ENCODE data around the gene ABR.

Gene ABR

DNA sequence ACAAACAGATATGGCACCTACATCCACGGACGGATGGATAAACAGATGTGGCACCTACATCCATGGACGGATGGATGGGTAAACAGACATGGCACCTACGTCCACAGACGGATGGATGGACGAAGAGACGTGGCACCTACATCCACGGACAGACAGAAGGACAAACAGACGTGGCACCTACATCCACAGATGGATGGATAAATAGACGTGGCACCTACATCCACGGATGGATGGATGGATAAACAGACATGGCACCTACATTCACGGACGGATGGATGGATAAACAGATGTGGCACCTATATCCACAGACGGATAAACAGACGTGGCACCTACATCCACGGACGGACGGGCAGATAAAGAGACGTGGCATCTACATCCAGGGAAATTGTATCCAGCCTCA, 137.3 kb downstream of the ABR start:
- DNase-seq: no peak

DNA sequence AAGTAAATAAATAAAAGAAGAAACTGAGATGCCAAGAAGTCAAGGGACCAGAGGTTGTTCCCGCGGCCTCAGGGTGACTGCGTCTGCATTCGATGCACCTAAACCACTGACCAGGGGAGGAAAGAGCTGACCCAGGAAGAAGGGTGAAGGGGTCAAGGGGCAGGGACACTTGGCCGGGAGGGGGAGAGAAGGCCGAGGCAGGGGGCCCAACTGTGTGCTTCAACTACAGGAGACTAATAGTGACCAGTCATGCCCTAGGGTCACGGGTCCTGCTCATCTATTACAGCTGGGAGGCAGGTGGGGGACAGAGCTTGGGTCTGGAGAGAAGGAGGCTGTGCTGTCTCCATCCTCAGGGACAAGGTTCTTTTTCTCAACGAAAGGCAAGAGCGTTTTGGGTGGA, 138.0 kb downstream of the ABR start:
- no peak for DNase-seq

DNA sequence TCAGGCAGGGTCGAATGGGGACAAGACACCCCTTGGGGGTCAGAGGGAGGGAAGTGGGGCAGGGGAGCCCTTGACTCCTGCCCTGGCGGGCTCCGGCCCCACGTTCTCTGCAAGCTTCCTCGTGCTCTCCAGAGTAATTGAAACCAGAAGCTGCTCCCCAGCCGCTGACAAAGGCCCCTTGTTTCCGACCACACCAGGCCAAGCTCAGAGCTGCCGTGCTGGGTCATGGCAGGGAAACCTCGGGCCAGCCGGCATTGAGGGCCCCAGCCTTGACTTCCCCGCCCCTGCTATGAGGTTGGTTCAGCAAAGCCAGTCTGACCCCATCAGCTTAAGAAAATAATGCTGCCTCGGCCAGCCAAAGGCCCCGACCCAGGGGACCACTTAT, 139.6 kb downstream of the ABR start:
- DNase-seq: no peak

DNA sequence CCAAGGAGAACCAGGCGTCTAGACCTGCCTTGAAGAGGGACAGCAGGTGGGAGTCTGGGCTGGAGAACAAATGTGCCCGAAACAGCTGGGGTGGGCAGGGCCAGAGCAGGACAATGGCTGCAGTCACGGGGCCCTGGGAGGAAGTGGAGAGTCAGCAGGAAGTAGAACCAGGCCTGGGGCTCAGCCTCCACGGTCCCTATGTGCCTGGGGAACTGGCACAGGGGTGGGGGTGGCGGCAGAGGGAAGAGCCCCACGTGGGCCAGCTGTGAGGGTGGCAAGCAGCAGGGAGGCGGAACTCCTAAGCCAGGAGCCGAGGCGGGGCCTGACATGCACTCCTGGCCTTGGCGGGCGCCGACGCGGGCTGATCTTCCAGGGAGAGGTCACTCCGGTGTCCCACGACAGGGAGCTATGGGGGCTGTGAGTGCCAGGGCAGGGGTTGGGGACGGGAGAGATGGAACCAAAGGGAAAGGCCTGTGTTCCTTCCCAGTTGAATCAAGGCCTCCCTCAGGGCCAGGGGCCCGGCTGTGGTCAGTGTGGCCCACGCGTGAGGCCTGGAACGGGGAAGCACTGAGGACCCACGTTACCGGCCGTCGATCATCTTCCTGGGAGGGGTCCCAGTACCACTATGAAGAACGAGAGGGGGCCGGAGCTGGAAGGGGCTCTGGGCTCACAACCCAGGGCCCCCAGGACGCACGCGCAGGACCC, 140.1 kb downstream of the ABR start:
- DNase-seq: no peak

DNA sequence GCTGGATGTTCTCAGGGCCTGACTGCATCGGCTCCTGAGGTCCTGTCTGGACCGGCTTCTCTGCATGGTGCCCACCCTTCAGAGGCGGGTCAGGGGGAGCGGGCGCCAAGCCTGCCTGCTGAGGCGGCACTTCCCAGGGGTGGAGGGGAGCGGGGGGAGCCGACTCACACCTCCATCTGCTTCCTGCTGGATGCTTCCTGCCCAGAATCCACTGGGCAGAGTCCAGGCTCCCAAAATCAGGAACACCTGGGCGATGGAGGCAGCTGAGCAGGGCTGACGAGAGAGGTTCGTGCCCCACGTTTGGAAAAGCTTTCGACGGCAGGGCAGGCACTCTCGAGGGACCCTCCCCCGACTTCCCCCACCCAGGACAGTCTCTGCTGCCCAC, 140.7 kb downstream of the ABR start:
- DNase-seq: no peak

DNA sequence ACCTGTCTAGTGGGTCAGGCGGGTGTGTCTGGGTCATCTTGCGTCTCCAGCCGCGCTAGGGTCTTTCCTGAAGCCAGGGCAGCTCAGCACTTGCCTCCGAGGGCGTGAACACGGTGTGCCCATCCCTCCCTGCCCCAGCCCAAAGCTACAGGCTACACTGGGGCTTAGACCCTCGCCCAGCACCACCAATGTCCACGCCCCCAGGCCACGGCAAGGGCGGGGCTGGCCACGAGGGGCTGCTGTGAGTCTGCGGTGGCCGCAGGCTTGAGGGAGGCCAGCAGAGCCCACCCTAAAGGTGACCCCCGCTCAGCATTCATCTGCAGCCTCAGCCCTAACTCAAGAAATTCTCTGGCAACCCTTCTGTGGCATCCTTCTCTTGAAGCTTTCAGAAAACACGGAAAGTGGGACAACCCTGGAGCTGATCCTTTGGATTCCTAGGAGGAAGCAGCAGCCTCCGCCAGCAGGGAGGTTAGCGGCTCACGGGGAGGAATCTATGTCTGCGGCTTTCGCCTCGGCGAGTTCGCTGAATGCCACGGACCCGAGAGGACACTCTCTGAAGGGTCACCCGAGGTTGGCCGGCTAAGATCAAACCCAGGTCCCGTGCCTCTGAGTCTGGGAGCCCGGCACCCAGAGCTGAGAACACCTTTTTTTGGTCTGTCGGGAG, 141.2 kb downstream of the ABR start:
- DNase-seq: no peak

DNA sequence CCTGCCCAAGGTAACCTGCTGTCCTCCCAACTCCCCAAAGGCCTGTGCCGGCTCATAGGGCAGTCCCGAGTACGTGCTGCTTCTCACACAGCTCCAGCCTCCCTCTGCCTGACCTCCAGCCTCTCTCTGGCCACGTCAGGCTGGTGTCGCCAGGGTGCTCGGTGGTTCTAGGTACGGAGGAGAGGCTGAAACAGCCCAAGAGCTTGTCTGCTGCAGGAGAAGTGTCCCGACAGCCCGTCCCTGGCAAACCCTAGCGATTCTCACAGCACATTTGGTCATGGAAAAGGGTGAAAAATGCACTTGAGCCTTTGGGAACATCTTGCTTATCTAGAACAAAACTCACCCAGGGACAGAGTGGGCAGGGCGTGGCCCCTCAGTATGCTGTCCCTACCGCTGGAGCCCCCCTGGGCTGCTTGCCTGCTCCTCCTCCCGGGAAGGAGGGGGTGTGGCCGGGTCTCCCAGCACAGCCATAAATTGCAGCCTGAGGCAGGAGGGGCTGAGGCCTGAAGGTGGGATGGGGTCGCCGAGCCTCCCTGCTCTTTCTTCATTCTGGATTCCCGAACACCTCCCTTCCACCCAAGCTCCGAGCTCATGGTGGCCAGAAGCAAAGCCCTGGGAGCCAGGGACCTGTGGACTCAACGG, 142.4 kb downstream of the ABR start:
- DNase-seq: no peak

DNA sequence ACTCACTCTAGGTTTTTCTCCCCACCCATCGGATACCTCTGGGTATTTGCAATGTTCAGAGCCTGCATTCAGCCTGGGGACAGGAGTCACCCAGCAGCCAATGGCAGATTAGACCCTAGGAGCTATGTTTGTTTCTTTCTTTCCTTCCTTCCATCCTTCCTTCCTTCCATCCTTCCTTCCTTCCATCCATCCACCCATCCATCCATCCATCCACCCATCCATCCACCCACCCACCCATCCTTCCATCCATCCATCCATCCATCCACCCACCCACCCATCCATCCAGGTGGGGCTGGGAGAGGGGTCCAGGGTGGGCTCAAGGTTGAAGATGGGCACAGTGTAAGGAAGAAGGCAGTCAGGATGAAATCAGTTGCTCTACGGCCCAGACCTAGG, 142.9 kb downstream of the ABR start:
- DNase-seq: no peak

DNA sequence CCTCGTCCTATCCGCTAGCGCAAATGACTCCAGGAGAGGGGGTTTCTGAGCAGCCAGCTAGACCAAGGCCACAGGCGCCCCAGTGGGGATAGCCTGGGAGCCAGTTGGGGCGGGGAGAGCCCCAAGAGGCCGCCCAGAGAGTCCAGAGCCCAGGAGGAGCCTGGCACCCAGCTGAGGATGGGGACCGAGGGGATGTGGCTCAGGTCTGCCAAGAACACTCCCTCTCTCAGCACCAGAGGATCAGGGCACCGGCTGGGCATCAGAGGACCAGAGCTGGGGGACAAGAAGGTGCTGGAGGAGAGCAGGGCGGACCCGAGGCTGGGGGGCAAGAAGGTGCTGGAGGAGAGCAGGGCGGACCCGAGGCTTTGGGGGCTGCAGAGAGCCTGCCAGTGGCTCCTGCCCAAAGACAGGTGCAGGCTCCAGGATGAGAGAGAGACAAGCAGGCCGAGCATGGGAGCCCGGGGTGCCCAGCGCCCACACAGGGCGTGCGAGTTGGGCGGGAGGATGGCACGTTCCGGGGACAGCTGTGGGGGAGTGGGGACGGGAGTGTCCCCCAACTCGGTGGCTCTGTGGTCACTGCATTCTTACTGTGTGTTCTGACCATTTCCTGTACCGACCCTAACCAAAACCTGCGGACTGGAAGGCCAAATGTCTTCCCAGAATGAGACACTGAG, 143.5 kb downstream of the ABR start:
- DNase-seq: no peak

DNA sequence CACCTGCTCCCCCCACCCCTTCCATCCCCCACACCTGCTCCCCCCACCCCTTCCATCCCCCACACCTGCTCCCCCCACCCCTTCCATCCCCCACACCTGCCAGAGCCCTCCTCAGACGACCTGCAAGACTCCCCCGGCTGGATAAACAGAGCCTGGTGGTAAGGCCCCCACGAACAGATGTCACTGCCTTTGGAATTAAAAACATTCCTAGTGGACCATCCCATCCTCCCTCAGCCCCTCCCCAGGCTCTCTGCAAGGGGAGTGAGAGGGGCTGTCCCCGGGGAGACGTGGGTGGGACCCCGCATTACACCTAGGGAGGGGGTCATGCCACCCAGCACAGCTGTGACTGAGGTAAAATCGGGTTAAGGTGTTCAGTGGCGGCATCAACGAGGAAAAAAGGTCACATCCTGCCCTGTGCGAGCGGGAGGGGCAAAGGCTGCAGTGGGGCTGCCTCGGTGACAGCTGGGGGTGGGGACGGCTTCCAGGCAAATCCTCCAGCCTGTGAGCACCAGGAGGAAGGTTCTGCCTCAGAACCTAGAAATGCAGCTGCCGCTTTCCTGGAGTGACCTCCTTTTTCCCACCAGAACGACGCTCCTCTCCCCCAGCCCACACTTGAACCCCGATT, 144.1 kb downstream of the ABR start:
- no peak for DNase-seq

DNA sequence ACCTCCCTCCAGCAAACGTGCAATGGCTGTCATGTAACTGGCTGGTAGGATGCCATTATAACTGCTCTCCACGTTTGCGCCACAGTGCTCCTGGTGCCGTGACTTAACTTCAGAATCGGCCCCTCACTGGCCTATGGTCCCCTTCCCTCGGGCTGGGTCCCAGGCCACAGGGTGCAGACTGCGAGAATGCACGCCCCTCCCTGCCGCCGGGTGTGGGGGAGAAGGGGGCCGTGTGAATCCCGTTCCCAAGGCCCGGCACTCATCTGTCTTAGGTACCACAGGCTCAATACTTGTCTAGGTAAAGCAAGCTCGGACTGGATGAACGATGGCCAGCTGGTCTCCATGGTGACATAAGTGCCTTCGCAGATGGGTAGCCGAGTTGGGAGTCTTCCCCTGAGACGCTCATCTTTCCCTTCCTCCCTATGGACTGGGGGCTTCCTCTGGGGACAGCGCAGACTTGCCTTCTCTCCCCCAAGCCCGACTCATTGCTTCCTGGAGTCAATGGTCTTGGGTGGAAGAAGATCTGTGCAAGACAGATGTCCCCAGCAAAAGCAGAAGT, 145.1 kb downstream of the ABR start:
- no peak for DNase-seq

DNA sequence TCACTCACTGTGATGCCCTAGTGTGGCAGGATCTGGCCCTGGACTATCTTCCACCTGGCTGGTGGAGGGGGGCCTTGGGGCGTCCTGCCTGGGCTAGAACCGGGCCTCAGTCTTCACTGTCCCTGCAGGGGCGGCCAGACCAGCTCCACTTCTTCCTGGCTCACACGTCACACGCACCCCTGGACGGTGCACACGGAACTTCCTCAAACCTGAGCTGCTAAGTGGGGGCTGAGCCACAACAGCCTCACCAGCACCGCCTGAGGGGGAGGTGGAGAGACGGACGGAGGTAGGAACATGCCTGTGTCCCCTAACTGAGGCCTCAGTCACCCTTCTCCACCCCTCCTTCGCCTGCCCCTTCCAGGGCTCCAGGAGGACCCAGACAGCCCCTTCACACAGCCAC, 146.3 kb downstream of the ABR start:
- no peak for DNase-seq

DNA sequence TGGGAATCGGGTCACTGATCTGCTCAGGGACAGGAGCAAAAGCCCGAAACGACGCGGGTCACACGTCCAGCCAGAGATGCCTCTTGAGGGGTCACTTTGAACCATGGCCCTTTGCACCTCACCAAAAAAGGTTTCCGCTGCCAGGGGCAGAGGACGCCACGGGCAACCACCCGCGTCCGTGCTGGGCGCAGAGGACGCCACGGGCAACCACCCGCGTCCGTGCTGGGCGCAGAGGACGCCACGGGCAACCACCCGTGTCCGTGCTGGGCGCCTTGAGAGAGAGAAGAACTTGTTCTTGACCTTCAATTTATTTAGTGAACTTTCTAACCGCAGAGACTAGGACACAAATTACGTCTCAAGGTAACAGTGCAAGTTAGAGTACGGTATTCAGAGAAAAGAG, 147.4 kb downstream of the ABR start:
- DNase-seq: no peak

DNA sequence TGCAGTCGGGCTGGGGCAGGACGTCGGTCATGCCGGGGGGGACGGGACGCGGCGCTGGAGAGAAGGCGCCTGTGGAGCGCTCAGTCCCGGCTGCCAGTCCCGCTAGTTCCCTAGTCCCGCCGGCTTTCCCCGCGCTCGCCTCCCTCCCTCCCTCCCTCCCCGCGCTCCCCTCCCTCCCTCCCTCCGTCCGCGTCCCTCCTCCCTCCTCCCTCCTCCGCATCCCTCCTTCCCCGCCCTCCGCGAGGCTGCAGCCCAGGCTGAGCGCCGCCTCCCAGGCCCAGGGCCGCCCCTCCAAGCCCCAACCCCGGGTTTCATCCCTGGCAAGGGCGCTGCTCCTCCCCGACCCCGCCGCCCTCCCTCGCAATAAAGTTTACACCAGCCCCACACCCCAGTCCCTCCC, 148.1 kb downstream of the ABR start:
- no peak for DNase-seq

DNA sequence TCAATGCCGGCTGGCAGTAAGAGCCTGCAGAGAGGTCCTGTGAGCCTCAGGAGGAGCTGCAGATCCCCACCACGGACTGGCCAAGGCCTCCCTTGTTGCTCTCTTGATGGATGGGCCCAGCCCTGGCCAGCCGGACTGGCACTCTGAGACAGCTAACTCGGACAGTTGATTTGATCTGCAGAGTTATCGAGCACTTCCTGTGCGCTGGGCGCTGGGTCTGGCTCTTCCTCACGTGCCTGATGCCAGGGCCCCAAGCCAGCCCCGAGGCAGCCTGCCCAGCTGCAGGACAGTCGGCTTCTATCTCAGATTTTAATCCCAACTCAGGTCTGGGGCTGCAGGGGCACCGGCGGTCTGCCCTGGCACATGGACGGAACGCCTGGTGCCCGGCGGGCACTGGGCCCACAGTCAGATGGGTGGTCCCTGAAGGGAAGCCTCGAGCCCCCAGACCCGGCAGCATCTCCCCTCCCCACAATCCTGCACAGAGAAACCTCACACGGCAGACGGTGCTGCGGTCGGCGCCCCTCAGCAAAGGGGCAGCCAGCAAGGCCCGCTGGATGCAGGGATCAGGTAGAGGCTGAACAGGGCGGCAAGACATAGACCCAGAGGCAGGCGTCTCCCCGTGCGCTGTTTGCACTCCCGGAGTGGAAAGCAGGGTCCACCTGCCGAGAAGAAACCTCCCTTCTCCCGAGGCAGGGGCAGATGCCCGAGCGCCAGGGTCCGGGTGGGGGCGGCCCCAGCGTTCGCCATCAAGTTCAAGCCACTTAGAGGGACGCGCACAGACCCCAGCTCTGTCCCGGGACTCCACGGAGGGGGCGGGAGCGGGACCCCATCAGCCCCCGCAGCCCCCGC, 148.9 kb downstream of the ABR start:
- DNase-seq: no peak

DNA sequence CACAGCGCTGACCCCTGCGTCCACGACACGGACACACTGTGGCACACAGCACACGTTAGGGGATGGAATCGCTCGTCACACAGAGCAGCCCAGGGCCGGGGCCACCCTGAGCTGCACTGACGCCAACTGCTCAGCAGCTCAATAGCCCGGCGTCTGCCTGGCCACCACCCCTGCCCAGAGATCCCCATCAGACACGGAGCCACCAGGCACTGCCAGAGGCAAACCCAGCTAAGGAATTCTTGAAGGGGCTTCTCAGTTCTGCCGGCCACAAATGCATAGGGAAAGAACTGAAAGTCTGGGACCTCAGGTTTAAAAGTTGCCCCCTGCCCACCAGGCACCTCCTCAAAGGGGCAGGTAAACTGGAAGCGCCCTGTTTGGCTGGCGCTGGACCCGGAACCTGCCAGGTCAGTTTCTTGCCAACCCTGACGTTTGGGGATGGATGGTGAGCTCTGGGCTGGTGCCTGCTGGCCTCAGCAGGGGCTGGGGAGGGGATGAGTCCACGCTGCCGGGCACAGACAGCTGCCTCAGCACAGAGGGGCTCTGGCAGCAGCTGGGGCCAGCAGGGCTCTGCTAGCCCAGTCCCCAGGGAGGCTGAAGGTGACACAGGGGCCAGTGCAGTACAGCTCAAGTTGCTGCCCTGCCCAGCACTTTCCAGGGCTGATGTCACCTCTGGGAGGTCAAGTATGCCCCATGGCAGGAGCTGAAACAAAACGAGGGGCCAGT, 149.7 kb downstream of the ABR start:
- no peak for DNase-seq

DNA sequence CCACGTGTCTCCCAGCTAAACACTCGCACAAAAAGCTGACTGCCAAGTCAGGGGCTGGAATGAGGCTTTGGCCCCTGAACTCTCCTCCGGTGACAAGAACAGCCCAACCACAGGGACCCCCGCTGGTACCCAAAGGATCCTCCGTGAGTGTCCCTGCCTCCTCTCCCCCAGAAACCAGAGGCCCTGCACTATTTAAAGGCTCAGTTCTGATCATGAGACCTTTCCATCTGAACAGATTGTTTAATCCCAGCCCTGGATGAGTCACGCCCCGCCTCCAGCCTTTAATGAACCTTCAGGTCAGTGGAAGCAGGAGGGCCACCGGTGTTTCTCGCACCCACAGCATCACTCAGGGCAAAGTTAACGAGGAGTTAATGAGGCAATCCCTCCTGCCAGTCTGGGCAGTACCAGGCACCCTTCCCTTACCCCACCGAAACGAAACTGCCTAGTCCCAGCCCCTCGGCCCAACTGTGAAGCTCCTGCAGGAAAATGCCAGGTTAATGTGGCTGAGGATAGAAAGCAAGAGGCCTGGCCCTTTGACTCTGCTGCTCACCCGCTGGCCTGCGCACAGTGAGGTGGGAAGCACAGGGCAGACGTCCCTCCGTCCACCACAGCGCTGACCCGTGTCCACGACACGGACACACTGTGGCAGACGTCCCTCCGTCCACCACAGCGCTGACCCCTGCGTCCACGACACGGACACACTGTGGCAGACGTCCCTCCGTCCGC, 150.4 kb downstream of the ABR start:
- DNase-seq: no peak

DNA sequence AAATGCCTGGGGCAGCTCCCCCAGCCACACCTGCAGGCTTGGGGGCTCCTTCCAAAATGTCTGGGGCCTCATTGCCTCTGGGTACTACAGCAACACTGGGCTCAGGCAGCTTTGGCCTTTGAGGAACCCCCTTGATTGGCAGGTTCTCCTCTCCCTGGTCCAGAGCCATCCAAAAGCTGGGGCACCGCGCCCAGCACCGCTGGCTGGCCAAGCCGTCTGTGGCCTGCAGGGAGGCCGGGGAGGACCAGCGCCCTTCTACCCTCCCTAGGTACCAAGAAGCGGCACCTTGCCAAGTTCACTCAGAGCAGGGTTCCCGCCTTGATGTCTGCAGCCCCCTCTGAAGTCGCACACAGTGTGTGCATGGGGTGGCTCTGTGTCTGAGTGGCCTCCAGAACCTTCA, 152.7 kb downstream of the ABR start:
- no peak for DNase-seq

DNA sequence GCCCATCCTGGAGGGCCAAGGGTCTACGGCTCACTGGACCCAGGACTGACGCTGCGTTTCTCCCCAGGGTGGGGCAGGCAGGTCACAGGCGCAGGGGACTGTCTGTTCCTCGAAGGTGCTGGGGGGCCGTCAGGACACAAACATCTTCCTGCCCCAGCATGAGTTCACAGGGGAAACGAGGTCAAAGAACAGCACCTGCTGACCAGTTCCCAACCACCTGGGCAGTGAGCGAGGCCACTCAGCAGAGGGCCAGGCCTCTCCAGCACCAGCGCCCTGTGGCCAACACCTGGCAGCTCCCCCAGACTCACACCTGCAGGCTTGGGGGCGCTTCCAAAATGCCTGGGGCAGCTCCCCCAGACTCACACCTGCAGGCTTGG, 153.2 kb downstream of the ABR start:
- DNase-seq: no peak

DNA sequence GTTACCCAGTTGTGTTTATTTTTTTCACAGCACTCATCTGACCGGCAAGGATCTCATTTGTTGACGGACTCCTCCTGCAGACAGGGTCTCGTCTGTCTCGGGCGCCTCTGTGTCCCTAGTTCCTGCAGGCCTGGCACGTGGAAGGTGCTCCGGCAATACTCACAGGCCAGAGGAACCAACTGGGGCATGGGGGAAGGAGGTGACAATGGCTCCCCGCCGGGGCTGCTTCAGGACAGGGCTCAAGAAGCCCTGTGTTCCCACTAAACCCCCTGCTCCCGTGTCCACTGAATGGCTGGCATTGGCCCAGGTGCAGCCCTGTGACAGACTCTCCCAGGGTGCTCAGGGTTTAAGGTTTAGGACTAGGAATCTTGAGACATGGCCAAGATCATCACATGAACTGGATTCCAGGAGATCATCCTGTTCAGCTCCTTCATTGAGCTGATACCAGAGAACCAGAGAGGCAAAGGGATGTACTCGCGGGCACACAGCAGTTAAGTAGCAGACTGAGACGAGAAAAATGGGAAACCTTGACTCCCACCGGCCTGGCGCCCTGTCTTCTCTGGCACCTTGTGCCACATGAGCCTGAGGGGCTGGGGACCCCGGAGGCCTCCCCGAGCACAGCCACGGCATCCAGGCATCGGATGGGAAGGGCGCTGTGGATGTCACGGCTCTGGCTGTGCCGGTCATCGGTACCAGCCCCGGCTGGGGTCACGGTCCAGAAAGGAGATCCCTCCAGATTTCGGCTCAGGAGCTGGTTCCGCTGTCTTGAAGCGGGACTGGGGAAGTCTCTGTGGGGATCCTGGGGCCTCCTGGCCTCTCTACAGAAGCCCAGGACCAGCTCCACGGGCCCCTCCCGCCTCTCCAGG, 153.8 kb downstream of the ABR start:
- no peak for DNase-seq
